Measurements from ENCODE around the gene PPP3R1. TPM values are rescaled to one million over a fixed set of nuclear protein-coding genes. Genes with fewer than 3 reads are reported as not detected.
A peak's percentile ranks its signal among the peaks of the same experiment; 100 is the strongest.

The PPP3R1 gene
- total RNA-seq, 4 donors from 2014 or later: 31.5 to 41.7 (median 36.3) TPM

DNA sequence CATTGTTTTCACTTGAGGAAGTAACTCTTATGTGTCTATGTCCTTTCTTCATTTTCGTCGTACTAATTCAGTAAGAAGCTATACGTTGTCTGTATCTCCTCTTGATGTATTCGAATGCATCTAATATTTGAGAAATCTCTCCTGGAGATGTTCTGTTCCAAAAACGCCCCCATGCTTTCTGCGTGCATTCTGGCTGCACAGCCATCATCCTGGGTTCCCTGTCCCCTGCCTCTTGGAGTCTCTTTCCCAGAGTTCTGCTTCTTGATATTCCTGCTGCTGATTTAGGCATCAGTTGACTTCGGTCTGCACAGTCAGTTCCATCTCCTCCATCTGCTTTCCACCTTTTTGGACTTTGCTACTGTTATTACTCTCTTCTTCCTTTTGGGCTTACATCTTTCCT lies 81.2 kb downstream of the PPP3R1 start:
- no peak overlapping the region for H3K27ac ChIP-seq
- H3K4me1 ChIP-seq: no peaks in the 10 kb centered on the region
- WGBS, 2 donors: 94 to 97% methylated on average over 7 of the region's 7 CpGs
- no peak overlapping the region for H3K4me3 ChIP-seq
- no peak for DNase-seq (ENCODE audit: low spot score in 2 of 2)
- H3K36me3 ChIP-seq: peaks cover 0 to 76% (median 0%) of the 10 kb centered on the region in 3 donors
- H3K27me3 ChIP-seq: no peaks in the 10 kb centered on the region
- TF ChIP-seq, protein P1, sequence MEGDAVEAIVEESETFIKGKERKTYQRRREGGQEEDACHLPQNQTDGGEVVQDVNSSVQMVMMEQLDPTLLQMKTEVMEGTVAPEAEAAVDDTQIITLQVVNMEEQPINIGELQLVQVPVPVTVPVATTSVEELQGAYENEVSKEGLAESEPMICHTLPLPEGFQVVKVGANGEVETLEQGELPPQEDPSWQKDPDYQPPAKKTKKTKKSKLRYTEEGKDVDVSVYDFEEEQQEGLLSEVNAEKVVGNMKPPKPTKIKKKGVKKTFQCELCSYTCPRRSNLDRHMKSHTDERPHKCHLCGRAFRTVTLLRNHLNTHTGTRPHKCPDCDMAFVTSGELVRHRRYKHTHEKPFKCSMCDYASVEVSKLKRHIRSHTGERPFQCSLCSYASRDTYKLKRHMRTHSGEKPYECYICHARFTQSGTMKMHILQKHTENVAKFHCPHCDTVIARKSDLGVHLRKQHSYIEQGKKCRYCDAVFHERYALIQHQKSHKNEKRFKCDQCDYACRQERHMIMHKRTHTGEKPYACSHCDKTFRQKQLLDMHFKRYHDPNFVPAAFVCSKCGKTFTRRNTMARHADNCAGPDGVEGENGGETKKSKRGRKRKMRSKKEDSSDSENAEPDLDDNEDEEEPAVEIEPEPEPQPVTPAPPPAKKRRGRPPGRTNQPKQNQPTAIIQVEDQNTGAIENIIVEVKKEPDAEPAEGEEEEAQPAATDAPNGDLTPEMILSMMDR (IDR thresholded peaks at IDR 0.05): no peak
- TF ChIP-seq EP300 (IDR thresholded peaks at IDR 0.05): no peak
- no peak for TF ChIP-seq POLR2A (IDR thresholded peaks at IDR 0.05)
- no peaks in the 10 kb centered on the region for H3K9me3 ChIP-seq

DNA sequence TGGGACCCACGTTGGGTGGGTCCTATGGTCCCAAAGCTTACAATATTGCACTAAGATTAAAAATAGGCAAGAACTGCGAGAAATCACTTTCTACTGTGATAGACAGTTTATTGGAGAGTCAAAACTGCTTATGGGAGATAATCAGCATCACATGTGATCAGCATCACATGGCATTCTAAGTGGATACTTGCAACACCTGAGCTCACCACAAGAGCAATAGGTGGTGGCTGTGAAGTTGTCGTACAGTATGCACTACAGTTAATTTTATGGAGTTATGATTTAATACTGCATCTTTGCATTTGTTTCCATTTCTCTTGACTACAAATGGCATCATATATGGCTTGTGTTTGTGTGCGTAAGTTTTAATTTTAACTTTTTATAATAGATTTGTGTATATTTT lies 83.0 kb downstream of the PPP3R1 start:
- no peaks in the 10 kb centered on the region for H3K4me1 ChIP-seq
- no peak overlapping the region for H3K27ac ChIP-seq
- TF ChIP-seq EP300 (IDR thresholded peaks at IDR 0.05) (no peak), POLR2A (IDR thresholded peaks at IDR 0.05) (no peak)
- TF ChIP-seq, protein P1 (IDR thresholded peaks at IDR 0.05): no peak
- H3K9me3 ChIP-seq: no peaks in the 10 kb centered on the region
- H3K4me3 ChIP-seq: no peak overlapping the region
- WGBS, 2 donors: 94 to 95% methylated on average over 4 of the region's 4 CpGs
- no peak for DNase-seq (ENCODE audit: low spot score in 2 of 2)
- peaks cover 0 to 73% (median 0%) of the 10 kb centered on the region in 3 donors for H3K36me3 ChIP-seq
- H3K27me3 ChIP-seq: no peaks in the 10 kb centered on the region

DNA sequence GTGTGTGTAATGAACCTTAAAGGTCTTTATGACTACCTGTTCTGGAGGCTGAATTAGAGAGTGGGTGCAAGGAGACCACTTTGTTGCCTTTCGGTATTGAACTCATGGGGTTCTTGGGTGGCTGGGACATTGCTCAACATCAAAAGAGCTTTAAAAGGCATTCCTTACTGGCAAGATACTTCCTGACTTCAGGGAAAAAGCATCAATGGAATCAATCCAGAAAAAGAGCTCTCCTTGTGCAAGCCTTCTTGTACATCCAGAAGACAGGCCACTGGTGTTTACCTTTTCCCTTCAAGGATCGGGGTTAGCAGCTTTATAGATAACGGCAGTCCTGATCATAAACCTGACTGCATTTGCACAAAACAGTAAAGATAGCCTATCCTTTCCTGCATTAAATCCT lies 85.1 kb downstream of the PPP3R1 start:
- Histone ChIP-seq H3K27me3 (no peaks in the 10 kb centered on the region), H3K4me3 (no peak overlapping the region), H3K9me3 (no peaks in the 10 kb centered on the region), H3K36me3 (peaks cover 0 to 79% (median 6%) of the 10 kb centered on the region in 3 donors), H3K4me1 (no peaks in the 10 kb centered on the region), H3K27ac (no peak overlapping the region)
- no peak for TF ChIP-seq EP300 (IDR thresholded peaks at IDR 0.05)
- no peak for TF ChIP-seq POLR2A (IDR thresholded peaks at IDR 0.05)
- TF ChIP-seq, protein P1 (IDR thresholded peaks at IDR 0.05): no peak
- WGBS, 2 donors: 49 to 85% methylated on average over 3 of the region's 3 CpGs
- no peak for DNase-seq (ENCODE audit: low spot score in 2 of 2)

DNA sequence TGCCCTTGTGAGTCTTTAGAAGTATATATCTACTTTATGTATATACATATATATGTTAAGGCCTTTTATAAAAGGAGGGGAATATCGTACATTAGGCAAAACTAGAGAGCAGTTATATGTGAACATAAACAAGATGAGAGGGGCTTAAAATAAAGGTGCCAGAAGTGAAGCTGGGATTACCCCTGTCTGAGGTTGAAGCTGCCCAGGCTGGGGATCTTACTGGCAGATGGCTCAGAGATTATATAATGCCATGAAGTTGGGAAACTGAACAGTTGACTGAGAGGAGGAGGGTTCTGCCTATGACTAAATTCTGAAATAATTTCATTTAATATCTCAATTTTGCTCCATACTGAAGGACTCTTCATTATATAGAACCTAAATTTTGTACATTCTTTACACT lies 88.7 kb downstream of the PPP3R1 start:
- Histone ChIP-seq H3K4me3 (no peak overlapping the region), H3K36me3 (peaks cover 0 to 80% (median 9%) of the 10 kb centered on the region in 3 donors), H3K27ac (no peak overlapping the region), H3K27me3 (no peaks in the 10 kb centered on the region), H3K4me1 (peaks cover 3 to 12% (median 6%) of the 10 kb centered on the region in 4 donors), H3K9me3 (no peaks in the 10 kb centered on the region)
- WGBS, 2 donors: 95 to 100% methylated on average over 1 of the region's 1 CpG
- no peak for DNase-seq (ENCODE audit: low spot score in 2 of 2)
- TF ChIP-seq POLR2A (IDR thresholded peaks at IDR 0.05) (no peak), EP300 (IDR thresholded peaks at IDR 0.05) (no peak)
- TF ChIP-seq, protein P1 (IDR thresholded peaks at IDR 0.05): no peak

DNA sequence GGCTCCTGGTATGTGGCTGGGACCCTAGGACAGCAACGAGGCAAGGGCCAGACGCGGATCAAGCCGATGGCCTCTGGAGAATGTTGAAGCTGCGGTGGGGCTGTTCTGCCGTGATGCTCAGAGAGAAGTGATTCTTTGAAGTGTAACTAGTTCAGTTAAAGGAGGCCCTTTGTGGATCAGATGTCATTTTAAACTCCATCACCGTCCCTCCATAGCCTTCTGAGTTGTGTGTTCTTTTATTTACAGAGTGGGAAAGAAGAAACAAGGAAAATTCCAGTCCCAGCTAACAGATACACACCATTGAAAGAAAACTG lies 94.2 kb downstream of the PPP3R1 start:
- no peaks in the 10 kb centered on the region for H3K27me3 ChIP-seq
- peaks cover 0 to 30% (median 9%) of the 10 kb centered on the region in 3 donors for H3K36me3 ChIP-seq
- WGBS, 2 donors: 0% methylated on average over 7 of the region's 7 CpGs
- H3K9me3 ChIP-seq: no peaks in the 10 kb centered on the region
- peak overlapping the region; percentile 73 to 93 (median 88) for H3K4me3 ChIP-seq
- DNase-seq (ENCODE audit: low spot score in 2 of 2): no peak
- peak overlapping the region; percentile 80 to 92 (median 87) for H3K27ac ChIP-seq
- peaks cover 5 to 39% (median 20%) of the 10 kb centered on the region in 4 donors for H3K4me1 ChIP-seq
- TF ChIP-seq POLR2A (IDR thresholded peaks at IDR 0.05): no peak
- TF ChIP-seq, protein P1 (IDR thresholded peaks at IDR 0.05): no peak

All from tibial nerve (tissue), 4 donors.